Measurements from ENCODE around the gene RUNX3.
A peak's percentile ranks its signal among the peaks of the same experiment; 100 is the strongest.
"Not testable (repeated sequence)": the region's sequence is repeated elsewhere in the genome, so short reads cannot be mapped to it uniquely, and the experiment has no call there.

RUNX3 gene

GRCh38 chr1:24930260-24931145 is at the start of gene RUNX3:
TSS of gene RUNX3 (minus strand) at chr1:24930276. CDS start at chr1:24929868, 408 bp downstream.
- Histone ChIP-seq H3K27ac (no peak within 1 kb of the TSS), H3K4me2 (peak within 1 kb of the TSS; percentile 85), H3K9ac (no peak within 1 kb of the TSS), H3K9me3 (no peaks in the 10 kb centered on the region), H3K36me3 (no peaks in the 10 kb centered on the region), H3K4me3 (peak within 1 kb of the TSS; percentile 63), H3K27me3 (peaks cover 100% of the 10 kb centered on the region), H4K20me1 (peaks cover 93% of the 10 kb centered on the region), H3K4me1 (peaks cover 57% of the 10 kb centered on the region)
- TF ChIP-seq Cebpa-rat (IDR thresholded peaks at IDR 0.05), result no peak

- not testable (repeated sequence) for H3K9ac ChIP-seq
Observed at GRCh38 chr1:24979232-24979631, 49.2 kb upstream of the RUNX3 start.

GRCh38 chr1:24978383-24979032 is 48.4 kb upstream of the RUNX3 start:
- no peak for TF ChIP-seq Cebpa-rat (IDR thresholded peaks at IDR 0.05)
- H3K27me3 ChIP-seq, result no peaks in the 10 kb centered on the region

More at GRCh38 chr1:24979232-24979631, 49.2 kb upstream of the RUNX3 start:
- H3K4me3 ChIP-seq, H3K27ac ChIP-seq, H3K27me3 ChIP-seq, H4K20me1 ChIP-seq, H3K36me3 ChIP-seq, H3K4me2 ChIP-seq: not testable (repeated sequence)
- Histone ChIP-seq H3K9me3 (peaks cover 38% of the 10 kb centered on the region), H3K4me1 (peaks cover 14% of the 10 kb centered on the region)

DNA sequence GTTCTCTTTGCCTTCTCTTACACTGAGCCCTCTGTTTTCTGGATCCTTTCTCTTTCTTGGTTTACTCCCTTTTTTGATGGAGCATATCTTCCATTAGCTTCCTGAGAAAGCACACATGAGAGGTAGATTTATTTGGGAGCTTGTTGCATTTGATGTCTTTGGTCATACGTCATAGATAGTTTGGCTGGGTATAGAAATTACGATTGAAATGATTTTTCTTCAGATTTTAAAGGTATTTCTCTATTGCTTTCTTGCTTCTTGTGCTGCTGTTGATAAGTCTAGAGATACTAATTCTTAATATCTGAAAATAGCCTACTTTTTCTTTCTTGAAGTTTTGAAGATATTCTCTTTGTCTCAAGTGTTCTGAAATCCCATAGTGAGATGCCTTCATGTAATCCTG is 45.3 kb upstream of the RUNX3 start:
- H3K27me3 ChIP-seq, result no peaks in the 10 kb centered on the region
- no peaks in the 10 kb centered on the region for H4K20me1 ChIP-seq
- no peak for TF ChIP-seq Cebpa-rat (IDR thresholded peaks at IDR 0.05)
- peaks cover 25% of the 10 kb centered on the region for H3K4me1 ChIP-seq
- no peak overlapping the region for H3K27ac ChIP-seq
- H3K4me2 ChIP-seq, result no peak overlapping the region
- no peaks in the 10 kb centered on the region for H3K36me3 ChIP-seq
- no peak overlapping the region for H3K4me3 ChIP-seq
- peaks cover 43% of the 10 kb centered on the region for H3K9me3 ChIP-seq
- no peak overlapping the region for H3K9ac ChIP-seq

More at GRCh38 chr1:24978383-24979032, 48.4 kb upstream of the RUNX3 start:
- Histone ChIP-seq H3K9me3 (peaks cover 43% of the 10 kb centered on the region), H3K4me1 (peaks cover 14% of the 10 kb centered on the region), H3K4me2 (no peak overlapping the region), H3K36me3 (no peaks in the 10 kb centered on the region), H3K4me3 (no peak overlapping the region), H4K20me1 (no peaks in the 10 kb centered on the region), H3K27ac (no peak overlapping the region), H3K9ac (no peak overlapping the region)

GRCh38 chr1:24973315-24973714 is 43.2 kb upstream of the RUNX3 start:
- no peak overlapping the region for H3K27ac ChIP-seq
- no peaks in the 10 kb centered on the region for H3K36me3 ChIP-seq
- no peak overlapping the region for H3K9ac ChIP-seq
- no peaks in the 10 kb centered on the region for H3K27me3 ChIP-seq
- H4K20me1 ChIP-seq, result no peaks in the 10 kb centered on the region
- no peak for TF ChIP-seq Cebpa-rat (IDR thresholded peaks at IDR 0.05)
- H3K4me3 ChIP-seq, result no peak overlapping the region
- H3K9me3 ChIP-seq, result peaks cover 36% of the 10 kb centered on the region
- H3K4me2 ChIP-seq, result no peak overlapping the region
- peaks cover 33% of the 10 kb centered on the region for H3K4me1 ChIP-seq

DNA sequence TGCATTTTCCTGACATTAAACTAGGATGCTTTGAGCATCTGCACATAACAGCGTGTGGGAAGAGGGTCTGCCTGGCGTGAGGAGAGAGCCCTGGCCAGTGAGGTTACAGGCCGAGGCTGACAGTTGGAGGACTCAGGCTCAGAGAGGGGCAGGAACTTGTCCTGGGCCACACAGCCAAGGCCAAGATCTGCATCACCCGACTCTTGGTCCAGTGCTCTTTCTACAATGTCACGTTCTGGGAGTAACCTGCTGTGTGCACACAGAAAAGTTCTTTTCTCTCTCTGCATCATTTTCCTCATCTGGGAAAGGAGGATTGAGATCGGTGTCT is 42.8 kb upstream of the RUNX3 start:
- H3K9ac ChIP-seq, result no peak overlapping the region

DNA sequence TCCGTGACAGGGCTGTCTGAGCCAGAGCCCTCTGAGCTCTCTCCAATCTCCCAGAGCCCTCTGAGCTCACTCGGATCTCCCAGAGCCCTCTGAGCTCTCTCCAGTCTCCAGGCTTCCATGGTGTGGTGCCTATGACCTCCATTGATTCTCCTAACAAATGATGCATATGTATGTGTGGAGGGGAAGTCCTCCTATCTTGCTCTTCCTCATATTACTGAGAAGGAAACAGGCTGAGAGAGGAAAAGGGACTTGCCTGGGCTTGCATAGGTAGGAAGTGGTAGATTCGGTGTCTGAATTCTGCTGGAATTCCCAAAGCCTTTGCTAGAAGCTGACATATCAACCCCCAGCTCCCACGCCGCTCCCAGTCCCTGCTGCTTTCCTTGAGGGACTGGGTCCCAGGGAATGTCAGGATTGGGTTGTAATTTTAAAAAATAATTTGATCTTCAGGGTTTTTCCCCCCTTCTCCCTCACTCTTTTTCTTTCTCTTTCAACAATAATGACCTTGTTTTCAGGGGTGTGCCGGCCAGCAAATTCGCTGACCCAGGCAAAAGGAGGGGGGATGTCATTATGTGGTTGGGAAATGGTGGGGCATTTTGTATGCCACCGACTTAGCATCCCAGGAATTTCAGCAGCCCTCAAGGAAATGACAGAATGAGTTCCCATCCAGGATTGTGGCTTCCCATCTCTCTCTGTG is 42.3 kb upstream of the RUNX3 start:
- no peaks in the 10 kb centered on the region for H4K20me1 ChIP-seq
- H3K4me1 ChIP-seq, result peaks cover 33% of the 10 kb centered on the region
- no peak overlapping the region for H3K9ac ChIP-seq
- H3K4me2 ChIP-seq, result peak overlapping the region; percentile 55; the same call in 1 of the 2 replicates
- H3K9me3 ChIP-seq, result peaks cover 34% of the 10 kb centered on the region
- TF ChIP-seq Cebpa-rat (IDR thresholded peaks at IDR 0.05), result no peak
- no peak overlapping the region for H3K4me3 ChIP-seq
- H3K27me3 ChIP-seq, result no peaks in the 10 kb centered on the region
- no peaks in the 10 kb centered on the region for H3K36me3 ChIP-seq
- no peak overlapping the region for H3K27ac ChIP-seq

More for the DNA sequence above, 42.8 kb upstream of the RUNX3 start:
- no peaks in the 10 kb centered on the region for H3K36me3 ChIP-seq
- no peak for TF ChIP-seq Cebpa-rat (IDR thresholded peaks at IDR 0.05)
- H3K9me3 ChIP-seq, result peaks cover 36% of the 10 kb centered on the region
- no peaks in the 10 kb centered on the region for H3K27me3 ChIP-seq
- no peak overlapping the region for H3K4me2 ChIP-seq
- H4K20me1 ChIP-seq, result no peaks in the 10 kb centered on the region
- H3K27ac ChIP-seq, result no peak overlapping the region
- H3K4me3 ChIP-seq, result no peak overlapping the region
- peaks cover 33% of the 10 kb centered on the region for H3K4me1 ChIP-seq

DNA sequence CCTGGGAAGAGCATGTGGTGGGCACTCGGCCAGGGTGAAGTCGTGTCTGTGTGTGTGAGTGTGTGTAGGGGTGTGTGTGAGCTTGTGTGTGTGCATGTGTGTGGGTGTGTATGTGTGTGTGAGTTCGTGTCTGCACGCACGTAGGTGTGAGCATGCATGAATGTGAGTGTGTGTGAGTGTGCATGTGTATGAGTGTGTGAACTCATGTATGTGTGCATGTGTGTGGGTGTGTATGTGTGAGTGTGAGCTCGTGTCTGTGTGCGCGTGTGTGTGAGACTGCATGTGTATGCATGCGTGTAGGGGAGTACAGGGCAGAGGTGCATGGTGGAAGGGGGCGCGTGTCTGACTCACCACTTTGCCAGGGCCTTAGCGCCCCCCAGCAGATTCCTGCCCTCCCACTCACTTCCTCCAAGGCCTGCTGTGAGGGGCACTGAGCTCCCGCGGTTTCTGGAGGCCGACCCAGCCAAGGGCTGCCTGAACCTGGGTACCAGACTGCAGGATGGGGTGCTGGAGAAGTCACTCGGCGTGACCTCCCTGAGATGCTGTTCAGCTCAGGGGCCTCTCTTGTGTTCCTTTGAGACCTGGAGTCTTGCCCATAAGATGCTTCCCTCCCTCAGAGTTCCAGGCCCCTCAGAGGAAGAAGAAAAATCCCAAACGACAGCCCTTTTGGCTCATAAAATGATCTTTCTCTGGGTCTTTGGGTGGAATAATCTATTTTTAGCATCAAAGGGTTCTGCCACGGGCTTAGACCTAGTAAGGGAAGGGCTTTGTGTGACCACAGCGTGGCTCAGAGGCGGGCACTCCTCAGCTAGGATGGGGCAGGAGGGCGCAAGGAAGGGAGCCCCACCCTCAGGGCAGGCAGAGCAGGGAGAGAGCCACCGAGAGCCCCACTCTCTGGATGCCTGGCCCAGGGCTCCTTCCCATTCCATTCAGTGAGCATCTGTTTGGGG is 41.1 kb upstream of the RUNX3 start:
- H3K27me3 ChIP-seq, result no peaks in the 10 kb centered on the region
- no peak for TF ChIP-seq Cebpa-rat (IDR thresholded peaks at IDR 0.05)
- peaks cover 23% of the 10 kb centered on the region for H3K9me3 ChIP-seq
- peak overlapping the region; percentile 15; the same call in 1 of the 2 replicates for H3K9ac ChIP-seq
- no peak overlapping the region for H3K4me3 ChIP-seq
- H3K36me3 ChIP-seq, result no peaks in the 10 kb centered on the region
- H3K4me1 ChIP-seq, result peaks cover 41% of the 10 kb centered on the region
- no peaks in the 10 kb centered on the region for H4K20me1 ChIP-seq
- peak overlapping the region; percentile 55 for H3K4me2 ChIP-seq
- H3K27ac ChIP-seq, result 0 out of 2 replicates have a peak overlapping the region, but pooled peaks have one; percentile 19

- H3K4me1 ChIP-seq, result peaks cover 49% of the 10 kb centered on the region
- H3K9me3 ChIP-seq, result peaks cover 16% of the 10 kb centered on the region
- no peak overlapping the region; the same call in 1 of the 2 replicates for H3K9ac ChIP-seq
- no peak overlapping the region for H3K4me3 ChIP-seq
- H3K36me3 ChIP-seq, result no peaks in the 10 kb centered on the region
- no peaks in the 10 kb centered on the region for H3K27me3 ChIP-seq
- no peaks in the 10 kb centered on the region for H4K20me1 ChIP-seq
- TF ChIP-seq Cebpa-rat (IDR thresholded peaks at IDR 0.05), result no peak
- no peak overlapping the region for H3K27ac ChIP-seq
- peak overlapping the region; percentile 39 for H3K4me2 ChIP-seq
Observed at GRCh38 chr1:24970399-24970753, 40.3 kb upstream of the RUNX3 start.

All from BLaER1 (cell line).